Measurements from ENCODE around the gene NFATC1. TPM values are rescaled to one million over a fixed set of nuclear protein-coding genes. Genes with fewer than 3 reads are reported as not detected.

NFATC1 gene
- total RNA-seq, 3 donors from 2014 or later (not counting 1 experiment from before 2014, with no cell fraction given) = 35.8 to 47.4 (median 37.1) TPM

DNA sequence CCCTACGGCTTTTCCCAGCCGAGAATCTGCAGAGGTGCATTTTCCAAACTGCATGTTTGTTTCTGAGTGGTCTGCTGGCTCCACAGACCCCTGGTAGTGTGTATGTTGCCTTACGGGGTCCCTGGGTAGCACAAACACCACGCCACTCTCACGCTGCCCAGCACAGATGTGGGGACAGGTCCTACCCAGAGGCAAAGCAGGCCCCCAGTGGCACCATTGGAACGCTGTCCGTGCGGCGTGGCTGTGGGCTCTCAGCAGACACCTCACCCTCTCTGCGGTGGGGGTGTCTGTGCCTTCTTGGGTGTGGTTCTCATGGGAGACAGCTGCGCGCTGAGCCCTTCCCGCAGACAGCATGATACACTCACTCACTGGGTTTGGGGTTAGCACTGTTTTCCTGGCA lies 137.4 kb downstream of the NFATC1 start:
- H3K9me3 ChIP-seq (ENCODE audit: control insufficient read depth, insufficient read depth, low read length) = peaks cover 2% of the 10 kb centered on the region
- H3K27me3 ChIP-seq (ENCODE audit: control insufficient read depth, insufficient read depth, low read length) = no peaks in the 10 kb centered on the region
- no peak for ATAC-seq
- no peak overlapping the region for H3K4me3 Mint-ChIP-seq
- H3K4me3 ChIP-seq (ENCODE audit: low read length) = no peak overlapping the region
- H3K36me3 Mint-ChIP-seq = no peaks in the 10 kb centered on the region
- H3K4me1 ChIP-seq (ENCODE audit: control insufficient read depth, insufficient read depth, low read length) = no peaks in the 10 kb centered on the region
- H3K4me1 Mint-ChIP-seq = no peaks in the 10 kb centered on the region
- peaks cover 7% of the 10 kb centered on the region for H3K36me3 ChIP-seq (ENCODE audit: control insufficient read depth, insufficient read depth, low read length)
- no peaks in the 10 kb centered on the region for H3K9me3 Mint-ChIP-seq
- TF ChIP-seq, protein P1, sequence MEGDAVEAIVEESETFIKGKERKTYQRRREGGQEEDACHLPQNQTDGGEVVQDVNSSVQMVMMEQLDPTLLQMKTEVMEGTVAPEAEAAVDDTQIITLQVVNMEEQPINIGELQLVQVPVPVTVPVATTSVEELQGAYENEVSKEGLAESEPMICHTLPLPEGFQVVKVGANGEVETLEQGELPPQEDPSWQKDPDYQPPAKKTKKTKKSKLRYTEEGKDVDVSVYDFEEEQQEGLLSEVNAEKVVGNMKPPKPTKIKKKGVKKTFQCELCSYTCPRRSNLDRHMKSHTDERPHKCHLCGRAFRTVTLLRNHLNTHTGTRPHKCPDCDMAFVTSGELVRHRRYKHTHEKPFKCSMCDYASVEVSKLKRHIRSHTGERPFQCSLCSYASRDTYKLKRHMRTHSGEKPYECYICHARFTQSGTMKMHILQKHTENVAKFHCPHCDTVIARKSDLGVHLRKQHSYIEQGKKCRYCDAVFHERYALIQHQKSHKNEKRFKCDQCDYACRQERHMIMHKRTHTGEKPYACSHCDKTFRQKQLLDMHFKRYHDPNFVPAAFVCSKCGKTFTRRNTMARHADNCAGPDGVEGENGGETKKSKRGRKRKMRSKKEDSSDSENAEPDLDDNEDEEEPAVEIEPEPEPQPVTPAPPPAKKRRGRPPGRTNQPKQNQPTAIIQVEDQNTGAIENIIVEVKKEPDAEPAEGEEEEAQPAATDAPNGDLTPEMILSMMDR (IDR thresholded peaks at IDR 0.05) = no peak
- intact Hi-C loops (cut with micrococcal nuclease) = no loop called here
- no peak overlapping the region for H3K27ac Mint-ChIP-seq
- no peak for DNase-seq
- no peaks in the 10 kb centered on the region for H3K27me3 Mint-ChIP-seq (ENCODE audit: low read depth in 2 of 2)
- 89% methylated on average over 13 of the region's 13 CpGs for WGBS (ENCODE audit: insufficient coverage)
- H3K27ac ChIP-seq (ENCODE audit: low read length) = no peak overlapping the region

DNA sequence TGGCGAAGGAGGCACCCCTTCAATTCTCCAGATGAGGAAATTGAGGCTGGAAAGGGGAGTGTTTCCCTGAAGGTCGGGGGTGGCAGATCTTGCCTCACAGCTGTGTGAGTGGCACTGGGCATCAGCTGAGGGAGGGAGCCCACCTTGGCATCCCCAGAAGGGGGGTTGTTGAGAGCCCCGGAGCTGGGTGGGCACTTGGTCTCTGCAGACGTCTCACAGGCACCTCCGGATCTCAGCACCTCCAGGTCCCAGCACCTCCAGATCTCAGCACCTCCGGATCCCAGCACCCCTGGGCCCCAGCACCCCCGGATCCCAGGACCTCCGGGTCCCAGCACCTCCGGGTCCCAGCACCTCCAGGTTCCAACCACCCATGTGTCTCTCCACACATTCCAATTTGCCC lies 137.9 kb downstream of the NFATC1 start:
- Histone ChIP-seq H3K36me3 (ENCODE audit: control insufficient read depth, insufficient read depth, low read length) (peaks cover 6% of the 10 kb centered on the region), H3K4me1 (ENCODE audit: control insufficient read depth, insufficient read depth, low read length) (no peaks in the 10 kb centered on the region), H3K4me3 (ENCODE audit: low read length) (no peak overlapping the region), H3K9me3 (ENCODE audit: control insufficient read depth, insufficient read depth, low read length) (peaks cover 2% of the 10 kb centered on the region), H3K27ac (ENCODE audit: low read length) (no peak overlapping the region), H3K27me3 (ENCODE audit: control insufficient read depth, insufficient read depth, low read length) (no peaks in the 10 kb centered on the region)
- DNase-seq (no peak), ATAC-seq (no peak)
- no peaks in the 10 kb centered on the region for H3K36me3 Mint-ChIP-seq
- no peak overlapping the region for H3K27ac Mint-ChIP-seq
- TF ChIP-seq, protein P1 (IDR thresholded peaks at IDR 0.05) = no peak
- 90% methylated on average over 9 of the region's 9 CpGs for WGBS (ENCODE audit: insufficient coverage)
- H3K4me3 Mint-ChIP-seq = no peak overlapping the region
- intact Hi-C loops (cut with micrococcal nuclease) = no loop called here
- no peaks in the 10 kb centered on the region for H3K4me1 Mint-ChIP-seq
- no peaks in the 10 kb centered on the region for H3K9me3 Mint-ChIP-seq
- H3K27me3 Mint-ChIP-seq (ENCODE audit: low read depth in 2 of 2) = no peaks in the 10 kb centered on the region

DNA sequence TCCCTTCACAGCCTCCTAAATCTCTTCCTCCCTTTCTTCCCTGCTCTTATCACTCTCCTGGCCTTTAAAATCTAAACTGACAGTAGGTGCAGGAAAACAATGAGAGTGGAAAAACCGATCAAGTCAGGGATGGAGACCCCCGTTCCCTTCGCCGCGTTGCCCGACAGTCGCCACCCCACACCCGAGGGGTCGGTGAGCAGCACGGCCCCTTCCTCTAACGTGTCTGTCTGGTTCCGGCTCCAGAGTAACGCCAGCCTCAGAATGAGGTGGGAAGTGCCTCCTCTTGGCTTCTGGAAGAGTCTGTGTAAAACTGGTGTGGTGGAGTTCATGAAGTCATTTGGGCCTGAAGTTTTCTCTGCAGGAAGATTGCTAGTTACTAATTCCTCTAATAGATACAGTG lies 138.6 kb downstream of the NFATC1 start:
- intact Hi-C loops (cut with micrococcal nuclease) = no loop called here
- Histone ChIP-seq H3K27ac (ENCODE audit: low read length) (no peak overlapping the region), H3K4me3 (ENCODE audit: low read length) (no peak overlapping the region), H3K4me1 (ENCODE audit: control insufficient read depth, insufficient read depth, low read length) (no peaks in the 10 kb centered on the region), H3K9me3 (ENCODE audit: control insufficient read depth, insufficient read depth, low read length) (peaks cover 2% of the 10 kb centered on the region), H3K36me3 (ENCODE audit: control insufficient read depth, insufficient read depth, low read length) (peaks cover 3% of the 10 kb centered on the region), H3K27me3 (ENCODE audit: control insufficient read depth, insufficient read depth, low read length) (no peaks in the 10 kb centered on the region)
- TF ChIP-seq, protein P1 (IDR thresholded peaks at IDR 0.05) = no peak
- no peaks in the 10 kb centered on the region for H3K27me3 Mint-ChIP-seq (ENCODE audit: low read depth in 2 of 2)
- 92% methylated on average over 13 of the region's 13 CpGs for WGBS (ENCODE audit: insufficient coverage)
- ATAC-seq (no peak), DNase-seq (no peak)
- H3K4me1 Mint-ChIP-seq = no peaks in the 10 kb centered on the region
- no peaks in the 10 kb centered on the region for H3K9me3 Mint-ChIP-seq
- no peak overlapping the region for H3K27ac Mint-ChIP-seq
- H3K4me3 Mint-ChIP-seq = no peak overlapping the region
- H3K36me3 Mint-ChIP-seq = no peaks in the 10 kb centered on the region

DNA sequence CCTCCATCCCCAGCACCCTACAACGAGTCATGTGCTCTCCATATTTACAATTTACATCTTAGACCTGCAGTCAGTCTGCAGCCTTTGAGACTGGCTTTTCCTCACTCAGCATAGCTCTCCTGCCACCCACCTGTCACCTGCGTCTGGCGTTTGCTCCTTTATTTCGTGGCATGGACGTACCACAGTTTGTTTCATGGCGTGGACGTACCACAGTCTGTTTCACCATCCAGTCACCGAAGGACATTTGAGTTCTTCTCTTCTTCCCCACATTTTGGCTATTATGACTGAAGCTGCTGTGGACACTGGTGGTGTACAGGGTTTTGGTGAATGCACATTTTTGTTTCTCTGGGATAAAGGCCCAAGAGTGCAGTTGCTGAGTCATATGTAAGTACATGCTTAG lies 142.0 kb downstream of the NFATC1 start:
- DNase-seq = no peak
- Histone ChIP-seq H3K36me3 (ENCODE audit: control insufficient read depth, insufficient read depth, low read length) (no peaks in the 10 kb centered on the region), H3K4me1 (ENCODE audit: control insufficient read depth, insufficient read depth, low read length) (no peaks in the 10 kb centered on the region), H3K9me3 (ENCODE audit: control insufficient read depth, insufficient read depth, low read length) (peaks cover 2% of the 10 kb centered on the region), H3K27me3 (ENCODE audit: control insufficient read depth, insufficient read depth, low read length) (no peaks in the 10 kb centered on the region), H3K27ac (ENCODE audit: low read length) (no peak overlapping the region), H3K4me3 (ENCODE audit: low read length) (no peak overlapping the region)
- Mint-ChIP-seq H3K9me3 (peaks cover 0 to 9% of the 10 kb centered on the region in 2 donors), H3K4me1 (no peaks in the 10 kb centered on the region), H3K27ac (no peak overlapping the region), H3K36me3 (no peaks in the 10 kb centered on the region), H3K27me3 (ENCODE audit: low read depth in 2 of 2) (no peaks in the 10 kb centered on the region), H3K4me3 (no peak overlapping the region)
- TF ChIP-seq, protein P1 (IDR thresholded peaks at IDR 0.05) = no peak
- intact Hi-C loops (cut with micrococcal nuclease) = no loop called here
- no peak for ATAC-seq
- 96% methylated on average over 8 of the region's 8 CpGs for WGBS (ENCODE audit: insufficient coverage)
